OCI-LY1 (cell line): ENCODE data around the gene ZMIZ1.

Experiments
- H2AFZ ChIP-seq: fragments of 200-600 bp; sonication (generic), shearing (Covaris generic); 2 replicates; pipeline ENCODE4 v1.6.0; 2014; ENCODE audit warnings: antibody characterized with exemption, mild to moderate bottlenecking, low read length
- H3F3A ChIP-seq: fragments of 200-600 bp; sonication (generic), shearing (Covaris generic); 2 replicates; pipeline ENCODE4 v1.6.0; 2014; ENCODE audit warnings: mild to moderate bottlenecking, antibody characterized with exemption, low read length, moderate library complexity; ENCODE audit not compliant: insufficient read depth
- H3K27ac ChIP-seq: fragments of 200-600 bp; sonication (generic); 2 replicates; pipeline ENCODE4 v1.5.1; 2014; ENCODE audit warnings: low read length, mixed run types, mild to moderate bottlenecking, low read depth; ENCODE audit not compliant: poor library complexity, severe bottlenecking
- H3K27me3 ChIP-seq: fragments of 200-600 bp; sonication (generic); 2 replicates; pipeline ENCODE4 v1.6.0; 2014; ENCODE audit warnings: antibody characterized with exemption, mild to moderate bottlenecking, low read length, moderate library complexity; ENCODE audit not compliant: insufficient read depth
- H3K36me3 ChIP-seq: fragments of 200-600 bp; sonication (generic); 2 replicates; pipeline ENCODE4 v1.6.1; 2014; ENCODE audit warnings: mild to moderate bottlenecking, antibody characterized with exemption, low read length, moderate library complexity, mixed read lengths; ENCODE audit not compliant: insufficient read depth
- H3K4me1 ChIP-seq: fragments of 200-600 bp; sonication (generic); 2 replicates; pipeline ENCODE4 v1.5.1; 2014; ENCODE audit warnings: mild to moderate bottlenecking, low read length, moderate library complexity; ENCODE audit not compliant: insufficient read depth, severe bottlenecking
- H3K4me2 ChIP-seq: fragments of 200-600 bp; sonication (generic), shearing (Covaris generic); 2 replicates; pipeline ENCODE4 v1.6.1; 2014; ENCODE audit warnings: low read length
- H3K4me3 ChIP-seq: fragments of 200-600 bp; sonication (generic); 2 replicates; pipeline ENCODE4 v1.5.1; 2014; ENCODE audit warnings: low read length, low read depth, mild to moderate bottlenecking, mixed read lengths; ENCODE audit not compliant: poor library complexity, severe bottlenecking
- H3K79me2 ChIP-seq: fragments of 200-600 bp; shearing (Covaris generic); 2 replicates; pipeline ENCODE4 v1.6.1; 2016; ENCODE audit warnings: mixed run types, low read length, mixed read lengths; ENCODE audit not compliant: insufficient read depth
- H3K9ac ChIP-seq: fragments of 200-600 bp; sonication (generic), shearing (Covaris generic); 2 replicates; pipeline ENCODE4 v1.6.1; 2014; ENCODE audit warnings: mild to moderate bottlenecking, low read length, mixed read lengths
- H3K9me2 ChIP-seq: fragments of 200-600 bp; sonication (generic), shearing (Covaris generic); 2 replicates; pipeline ENCODE4 v1.6.1; 2014; ENCODE audit warnings: low read depth, mild to moderate bottlenecking, low read length, mixed read lengths
- H3K9me3 ChIP-seq: fragments of 200-600 bp; shearing (Covaris generic); 2 replicates; pipeline ENCODE4 v1.6.1; 2014; ENCODE audit warnings: low read length, mixed read lengths
- H4K20me1 ChIP-seq: fragments of 200-600 bp; sonication (generic), shearing (Covaris generic); 2 replicates; pipeline ENCODE4 v1.6.0; 2016; ENCODE audit warnings: mild to moderate bottlenecking, low read length; ENCODE audit not compliant: insufficient read depth
- EZH2 ChIP-seq: fragments of 200-600 bp; sonication (generic), shearing (Covaris generic); IDR thresholded peaks from 2 replicates; pipeline ENCODE4 v1.8.0; 2017; ENCODE audit warnings: borderline replicate concordance, mixed run types, mild to moderate bottlenecking, antibody characterized with exemption, low read length, moderate library complexity, mixed read lengths
- TF ChIP-seq, protein P1 (sequence below): fragments of 200-600 bp; sonication (generic), shearing (Covaris generic); IDR thresholded peaks from 2 replicates; pipeline ENCODE4 v1.5.1; 2017; ENCODE audit warnings: mild to moderate bottlenecking, antibody characterized with exemption, low read length, moderate library complexity, mixed read lengths

Gene ZMIZ1

DNA sequence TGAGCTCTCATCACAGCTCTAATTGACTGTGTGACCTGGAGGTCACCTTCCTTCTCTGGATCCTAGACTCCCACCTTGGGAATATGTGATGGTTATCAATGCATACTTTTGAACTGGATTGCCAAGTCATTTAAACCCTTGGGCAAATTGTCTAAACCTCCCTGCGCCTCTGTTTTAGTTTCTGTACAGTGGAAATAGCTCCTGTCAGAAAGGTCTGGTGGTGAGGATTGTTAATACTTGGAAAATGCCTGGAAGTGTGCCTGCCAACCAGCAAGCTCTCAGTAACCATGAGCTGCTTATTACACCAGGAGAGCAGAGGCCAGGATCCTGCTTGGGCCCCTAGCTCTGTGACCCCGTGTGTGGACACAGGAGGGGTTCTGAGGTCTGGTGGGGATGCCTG, 169.8 kb downstream of the ZMIZ1 start:
- H3K79me2 ChIP-seq = no peaks in the 10 kb centered on the region
- no peaks in the 10 kb centered on the region for H3K9me3 ChIP-seq
- H3K27me3 ChIP-seq = no peaks in the 10 kb centered on the region
- H3F3A ChIP-seq = no peaks in the 10 kb centered on the region
- H4K20me1 ChIP-seq = no peaks in the 10 kb centered on the region
- TF ChIP-seq, protein P1, sequence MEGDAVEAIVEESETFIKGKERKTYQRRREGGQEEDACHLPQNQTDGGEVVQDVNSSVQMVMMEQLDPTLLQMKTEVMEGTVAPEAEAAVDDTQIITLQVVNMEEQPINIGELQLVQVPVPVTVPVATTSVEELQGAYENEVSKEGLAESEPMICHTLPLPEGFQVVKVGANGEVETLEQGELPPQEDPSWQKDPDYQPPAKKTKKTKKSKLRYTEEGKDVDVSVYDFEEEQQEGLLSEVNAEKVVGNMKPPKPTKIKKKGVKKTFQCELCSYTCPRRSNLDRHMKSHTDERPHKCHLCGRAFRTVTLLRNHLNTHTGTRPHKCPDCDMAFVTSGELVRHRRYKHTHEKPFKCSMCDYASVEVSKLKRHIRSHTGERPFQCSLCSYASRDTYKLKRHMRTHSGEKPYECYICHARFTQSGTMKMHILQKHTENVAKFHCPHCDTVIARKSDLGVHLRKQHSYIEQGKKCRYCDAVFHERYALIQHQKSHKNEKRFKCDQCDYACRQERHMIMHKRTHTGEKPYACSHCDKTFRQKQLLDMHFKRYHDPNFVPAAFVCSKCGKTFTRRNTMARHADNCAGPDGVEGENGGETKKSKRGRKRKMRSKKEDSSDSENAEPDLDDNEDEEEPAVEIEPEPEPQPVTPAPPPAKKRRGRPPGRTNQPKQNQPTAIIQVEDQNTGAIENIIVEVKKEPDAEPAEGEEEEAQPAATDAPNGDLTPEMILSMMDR = no peak
- no peak for TF ChIP-seq EZH2
- H3K9me2 ChIP-seq = no peaks in the 10 kb centered on the region
- no peak overlapping the region for H3K27ac ChIP-seq
- no peak overlapping the region for H3K9ac ChIP-seq
- H3K4me1 ChIP-seq = no peaks in the 10 kb centered on the region
- no peaks in the 10 kb centered on the region for H3K36me3 ChIP-seq
- H3K4me3 ChIP-seq = no peak overlapping the region
- H3K4me2 ChIP-seq = no peak overlapping the region
- H2AFZ ChIP-seq = no peak overlapping the region

DNA sequence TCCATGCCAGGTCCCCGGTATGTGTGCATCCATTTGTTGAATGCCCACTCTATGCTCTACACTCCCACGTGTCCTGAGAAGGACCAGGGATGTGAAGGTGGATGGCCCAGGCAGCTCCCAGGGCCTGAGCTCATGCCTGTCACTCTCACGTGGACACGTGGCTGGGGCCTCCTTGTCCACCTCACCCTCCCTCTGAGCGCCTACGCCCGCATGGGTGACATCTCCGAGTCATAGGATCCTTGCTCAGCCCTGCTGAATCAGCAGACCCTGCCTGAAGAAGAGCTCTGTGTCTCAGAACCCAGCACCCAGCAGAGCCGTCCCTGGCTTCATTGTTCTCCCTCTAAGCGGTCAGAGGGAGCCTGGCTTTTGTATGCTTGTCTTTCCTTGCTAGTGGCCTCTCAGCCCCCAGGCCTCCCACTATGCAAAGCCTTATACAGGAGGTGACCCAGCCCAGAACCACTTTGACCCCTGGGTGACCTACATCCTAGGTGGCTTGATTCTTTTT, 170.6 kb downstream of the ZMIZ1 start:
- Histone ChIP-seq H2AFZ (no peak overlapping the region), H4K20me1 (no peaks in the 10 kb centered on the region), H3F3A (no peaks in the 10 kb centered on the region), H3K4me3 (no peak overlapping the region), H3K27me3 (no peaks in the 10 kb centered on the region), H3K9me3 (no peaks in the 10 kb centered on the region), H3K4me2 (no peak overlapping the region), H3K9ac (no peak overlapping the region), H3K36me3 (no peaks in the 10 kb centered on the region), H3K4me1 (no peaks in the 10 kb centered on the region), H3K27ac (no peak overlapping the region), H3K79me2 (no peaks in the 10 kb centered on the region), H3K9me2 (no peaks in the 10 kb centered on the region)
- TF ChIP-seq, protein P1 = no peak
- no peak for TF ChIP-seq EZH2

DNA sequence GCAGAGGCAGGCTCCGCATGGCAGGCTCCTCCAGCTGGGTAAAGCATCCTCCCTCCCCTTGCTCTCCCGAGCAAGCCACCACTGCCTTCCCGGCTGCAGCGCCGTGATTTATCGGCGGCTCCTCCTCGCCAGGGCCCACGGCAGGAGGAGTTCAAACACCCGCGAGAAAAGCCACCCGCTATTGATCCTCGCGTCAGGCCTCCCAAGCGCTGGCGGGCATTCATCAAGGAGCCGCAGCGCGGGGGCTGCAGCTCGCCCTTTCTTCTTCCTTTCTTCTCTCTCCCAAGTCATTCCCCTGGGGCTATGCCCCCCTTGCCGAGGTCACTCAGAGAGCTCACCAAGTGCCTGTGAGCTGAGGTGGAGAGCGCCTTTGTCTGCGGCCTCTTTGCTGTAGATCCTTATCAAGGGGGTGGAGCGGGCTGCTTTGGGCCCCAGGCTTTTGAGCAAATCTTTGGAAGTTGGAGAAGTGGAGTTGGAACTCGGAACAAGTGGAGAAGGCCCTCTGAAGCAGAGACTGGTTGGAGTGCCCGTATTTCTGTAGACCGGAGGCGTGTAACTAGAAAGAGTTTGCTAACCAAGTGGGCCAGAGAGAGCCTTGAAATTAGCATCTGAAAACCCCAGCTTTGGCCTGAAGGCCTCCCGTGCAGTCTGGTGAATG, 171.3 kb downstream of the ZMIZ1 start:
- no peak overlapping the region for H3K4me2 ChIP-seq
- no peak for TF ChIP-seq EZH2
- TF ChIP-seq, protein P1 = no peak
- no peaks in the 10 kb centered on the region for H3K36me3 ChIP-seq
- no peaks in the 10 kb centered on the region for H3K27me3 ChIP-seq
- no peaks in the 10 kb centered on the region for H3K79me2 ChIP-seq
- H3K27ac ChIP-seq = no peak overlapping the region
- H3K9me3 ChIP-seq = no peaks in the 10 kb centered on the region
- H3K4me3 ChIP-seq = no peak overlapping the region
- no peaks in the 10 kb centered on the region for H3K9me2 ChIP-seq
- H2AFZ ChIP-seq = no peak overlapping the region
- no peaks in the 10 kb centered on the region for H3F3A ChIP-seq
- no peaks in the 10 kb centered on the region for H4K20me1 ChIP-seq
- no peaks in the 10 kb centered on the region for H3K4me1 ChIP-seq
- no peak overlapping the region for H3K9ac ChIP-seq
